Esophagus mucosa (tissue), 1 donor: ENCODE results near the gene LTB4R2. TPM values are rescaled to one million over a fixed set of nuclear protein-coding genes. Genes with fewer than 3 reads are reported as not detected.
"Not testable (repeated sequence)": the region's sequence is repeated elsewhere in the genome, so short reads cannot be mapped to it uniquely, and the experiment has no call there.

ENCODE experiments used
- ATAC-seq: fragments of 200-7000 bp; cut with Tn5 transposase; one replicate; pipeline ENCODE4 v1.9.1; 2020
- total RNA-seq: library from RNA; stranded (reverse); gene quantifications from one replicate; pipeline ENCODE4 v1.2.4, GENCODE V29; 2023
- donor health status: DM: yes; HTN: yes; CAD: no.

LTB4R2 gene
- total RNA-seq, 1 donor from 2014 or later, result 82.9 TPM

GRCh38 chr14:24321212-24321975, 11.5 kb downstream of the LTB4R2 start:
- ATAC-seq, result no peak

- no peak for ATAC-seq
Measured at GRCh38 chr14:24322672-24323071, 12.7 kb downstream of the LTB4R2 start.

- no peak for ATAC-seq
Measured at GRCh38 chr14:24323341-24323740, 13.4 kb downstream of the LTB4R2 start.

- ATAC-seq, result no peak
Measured at GRCh38 chr14:24324024-24324423, 14.1 kb downstream of the LTB4R2 start.

- ATAC-seq, result no peak
Measured at GRCh38 chr14:24325041-24325530, 15.1 kb downstream of the LTB4R2 start.

- ATAC-seq, result no peak
Measured at GRCh38 chr14:24325963-24326362, 16.0 kb downstream of the LTB4R2 start.

- no peak for ATAC-seq
Measured at GRCh38 chr14:24327303-24327702, 17.4 kb downstream of the LTB4R2 start.

- not testable (repeated sequence) for ATAC-seq
Measured at GRCh38 chr14:24327914-24328313, 18.0 kb downstream of the LTB4R2 start.

GRCh38 chr14:24329073-24329663, 19.2 kb downstream of the LTB4R2 start:
- ATAC-seq, result no peak

GRCh38 chr14:24329736-24330135, 19.8 kb downstream of the LTB4R2 start:
- ATAC-seq, result no peak

- no peak for ATAC-seq
Measured at GRCh38 chr14:24330973-24331674, 21.2 kb downstream of the LTB4R2 start.

- ATAC-seq, result no peak
Measured at GRCh38 chr14:24331731-24332267, 21.9 kb downstream of the LTB4R2 start.

- ATAC-seq, result peak; percentile 71
Measured at GRCh38 chr14:24332268-24332993, 22.5 kb downstream of the LTB4R2 start.

- ATAC-seq, result peak; percentile 16
Measured at GRCh38 chr14:24334431-24335291, 24.7 kb downstream of the LTB4R2 start, which contains the start of gene ADCY4. TSS of gene ADCY4 (minus strand) at chr14:24335071. CDS start at chr14:24334652, 419 bp downstream.

- no peak for ATAC-seq
Measured at GRCh38 chr14:24335461-24336171, 25.7 kb downstream of the LTB4R2 start.

GRCh38 chr14:24337144-24337823, 27.3 kb downstream of the LTB4R2 start:
- no peak for ATAC-seq

GRCh38 chr14:24337824-24338175, 27.9 kb downstream of the LTB4R2 start:
- ATAC-seq, result no peak

- no peak for ATAC-seq
Measured at GRCh38 chr14:24338843-24339242, 28.9 kb downstream of the LTB4R2 start.

- ATAC-seq, result peak; percentile 78
Measured at GRCh38 chr14:24339284-24340151, 29.6 kb downstream of the LTB4R2 start, which contains the start of gene RIPK3. TSS of gene RIPK3 (minus strand) at chr14:24339991. CDS start at chr14:24339826, 165 bp downstream.
